Measurements from ENCODE around the gene SS18L1.

The SS18L1 gene

DNA sequence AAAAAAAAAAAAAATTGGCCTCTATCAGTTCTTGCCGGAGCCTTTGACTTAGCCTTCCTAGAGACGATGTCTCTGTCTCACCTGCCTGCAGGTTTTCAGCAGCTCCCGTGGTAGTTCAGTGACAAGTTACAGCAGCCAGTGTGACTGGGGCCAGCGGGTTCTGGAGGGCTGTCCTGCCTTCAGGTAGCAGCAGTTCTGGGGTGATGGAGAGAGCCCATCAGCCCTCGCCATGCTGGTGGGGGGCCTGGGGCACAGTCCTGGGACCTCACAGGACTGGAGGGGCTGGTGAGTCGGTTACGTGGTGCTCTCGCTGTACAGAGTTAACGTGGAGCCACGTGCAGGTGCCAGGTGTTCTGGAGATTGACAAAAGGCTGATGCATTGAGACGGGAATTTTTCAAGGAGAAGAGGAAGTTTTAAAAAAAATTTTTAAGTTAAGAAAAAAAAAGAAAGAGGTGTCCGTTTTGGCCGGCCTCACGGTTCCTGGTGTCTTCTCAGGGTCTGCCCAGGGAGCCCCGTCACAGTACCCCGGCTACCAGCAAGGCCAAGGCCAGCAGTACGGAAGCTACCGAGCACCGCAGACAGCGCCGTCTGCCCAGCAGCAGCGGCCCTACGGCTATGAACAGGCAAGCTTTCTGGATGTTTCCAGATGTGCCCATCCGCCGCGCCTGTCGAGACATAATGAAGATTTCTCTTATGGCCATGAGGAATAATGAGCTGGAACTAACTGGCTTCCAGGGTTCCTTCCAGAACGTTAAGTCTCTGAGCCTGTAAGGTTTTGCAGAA, 30.6 kb downstream of the SS18L1 start:
- no peak for DNase-seq (ENCODE audit: low read depth)

DNA sequence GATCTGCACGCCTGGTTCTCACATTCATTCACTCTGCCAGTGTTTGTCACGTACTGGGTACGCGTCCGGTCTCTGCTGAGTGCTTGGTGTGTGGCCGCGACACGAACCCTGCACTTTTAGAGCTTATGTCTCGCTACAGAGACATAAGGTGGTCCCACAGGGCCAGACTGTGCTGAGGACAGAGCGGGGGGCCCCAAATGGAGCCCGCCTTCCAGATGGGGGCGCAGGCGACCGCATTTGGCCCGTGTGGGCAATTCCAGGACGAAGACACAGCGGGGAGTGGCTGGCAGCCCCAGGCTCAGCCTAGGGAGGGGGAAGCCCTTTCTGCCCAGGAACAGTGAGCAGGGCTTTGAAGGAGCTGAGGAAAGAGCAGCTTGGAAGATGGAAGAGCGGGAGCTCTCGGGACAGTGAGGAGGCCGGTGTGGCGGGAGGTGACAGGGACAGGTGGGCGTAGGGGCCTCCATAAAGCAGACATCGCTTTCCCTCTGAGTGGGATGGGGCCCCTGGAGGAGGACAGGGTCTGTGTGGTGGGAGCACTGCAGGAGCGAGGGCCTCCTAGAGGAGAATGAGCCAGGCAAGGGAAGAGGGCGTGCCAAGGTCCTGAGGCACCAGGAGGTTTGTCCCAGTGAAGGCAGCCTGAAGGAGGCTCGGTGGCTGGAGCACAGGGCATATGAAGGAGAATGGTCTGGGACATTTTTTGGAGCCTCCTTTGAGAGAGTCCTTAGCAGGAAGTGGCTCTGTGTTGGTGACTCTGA, 31.5 kb downstream of the SS18L1 start:
- DNase-seq (ENCODE audit: low read depth), result no peak

DNA sequence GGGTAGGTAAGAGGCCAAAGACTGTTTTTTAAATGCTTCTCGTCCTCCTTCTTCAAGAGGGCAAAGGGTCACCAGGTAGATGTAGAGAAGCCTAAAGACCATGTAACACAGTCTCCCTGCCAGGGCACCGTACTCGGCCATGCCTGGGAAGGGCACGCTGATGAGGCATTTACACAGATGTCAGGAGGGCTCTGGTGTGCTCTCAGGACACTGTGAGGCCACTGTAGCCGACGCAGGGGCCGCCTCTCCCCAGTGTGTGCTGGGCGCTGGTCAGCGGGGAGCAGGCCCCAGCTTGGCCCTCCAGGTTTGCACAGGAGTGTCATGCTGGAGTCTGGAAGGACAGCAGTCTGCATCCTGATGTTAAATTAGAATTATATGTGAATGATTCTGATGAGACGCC, 32.1 kb downstream of the SS18L1 start:
- DNase-seq (ENCODE audit: low read depth), result no peak

DNA sequence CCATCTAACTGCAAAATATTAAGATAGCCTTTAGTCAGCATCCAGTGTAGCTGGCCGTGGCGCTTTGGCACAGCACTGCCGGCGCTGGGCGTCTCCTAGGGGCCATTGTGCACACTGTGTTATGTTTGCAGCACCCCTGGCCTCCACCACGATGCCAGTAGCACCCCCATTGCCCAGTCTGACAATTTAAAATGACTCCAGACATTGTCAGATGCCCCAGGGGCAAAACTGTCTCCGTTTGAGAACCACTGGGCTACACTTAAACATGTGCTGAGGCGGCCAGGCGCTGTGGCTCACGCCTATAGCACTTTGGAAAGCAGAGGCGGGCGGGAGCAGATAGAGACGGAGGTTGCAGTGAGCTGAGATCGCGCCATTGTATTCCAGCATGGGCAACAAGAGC, 33.3 kb downstream of the SS18L1 start:
- no peak for DNase-seq (ENCODE audit: low read depth)

DNA sequence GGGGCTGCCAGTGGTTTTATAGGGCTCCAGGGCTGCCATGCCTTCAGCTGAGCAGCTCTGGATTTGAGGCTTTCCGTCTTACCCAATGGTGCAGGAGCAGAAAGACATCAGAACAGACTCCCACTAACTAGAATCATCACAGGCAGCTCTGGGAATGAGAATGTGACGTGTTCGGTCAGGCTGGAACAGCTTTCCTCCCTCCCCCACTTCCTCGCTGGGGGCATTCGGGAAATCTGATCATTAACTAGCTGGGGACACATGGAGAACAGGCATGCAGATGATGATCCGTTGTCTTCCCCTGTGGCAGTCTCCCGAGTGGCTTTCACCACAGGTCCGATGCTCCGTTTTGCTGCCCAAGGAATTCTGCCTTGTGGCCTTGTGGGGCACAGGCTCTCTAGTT, 33.7 kb downstream of the SS18L1 start:
- DNase-seq (ENCODE audit: low read depth), result no peak

DNA sequence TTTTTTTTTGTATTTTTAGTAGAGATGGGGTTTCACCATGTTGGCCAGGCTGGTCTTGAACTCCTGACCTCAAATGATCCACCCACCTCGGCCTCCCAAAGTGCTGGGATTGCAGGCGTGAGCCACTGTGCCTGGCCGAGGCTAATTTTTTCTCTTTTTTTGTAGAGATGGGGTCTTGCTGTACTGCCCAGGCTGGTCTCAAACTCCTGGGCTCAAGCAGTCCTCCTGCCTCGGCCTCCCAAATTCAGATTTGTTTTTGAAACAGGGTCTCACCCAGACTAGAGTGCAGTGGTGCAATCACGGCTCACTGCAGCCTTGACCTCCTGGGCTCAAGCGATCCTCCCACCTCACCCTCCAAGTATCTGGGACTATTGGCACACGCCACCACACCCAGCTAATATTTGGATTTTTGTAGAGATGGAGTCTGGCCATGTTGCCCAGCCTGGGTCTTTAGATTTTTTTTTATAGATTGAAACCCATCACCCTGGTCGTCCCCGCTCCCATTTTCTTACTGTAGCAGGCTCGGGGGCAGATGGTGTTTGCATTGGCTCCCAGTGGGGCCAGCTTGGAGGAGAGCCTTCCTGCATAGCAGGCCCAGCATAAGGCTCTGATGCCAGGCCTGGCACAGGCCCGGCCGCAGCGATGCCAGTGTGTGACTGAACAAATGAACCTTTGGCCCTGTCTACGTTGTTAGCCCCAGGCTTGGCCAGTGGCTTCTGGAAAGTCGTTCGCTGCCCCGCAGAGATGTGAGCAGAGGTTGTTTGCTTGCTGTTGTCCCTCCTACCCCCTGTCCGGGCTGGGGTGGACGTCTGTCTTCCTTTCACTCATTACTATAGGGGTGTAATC, 35.0 kb downstream of the SS18L1 start:
- no peak for DNase-seq (ENCODE audit: low read depth)

DNA sequence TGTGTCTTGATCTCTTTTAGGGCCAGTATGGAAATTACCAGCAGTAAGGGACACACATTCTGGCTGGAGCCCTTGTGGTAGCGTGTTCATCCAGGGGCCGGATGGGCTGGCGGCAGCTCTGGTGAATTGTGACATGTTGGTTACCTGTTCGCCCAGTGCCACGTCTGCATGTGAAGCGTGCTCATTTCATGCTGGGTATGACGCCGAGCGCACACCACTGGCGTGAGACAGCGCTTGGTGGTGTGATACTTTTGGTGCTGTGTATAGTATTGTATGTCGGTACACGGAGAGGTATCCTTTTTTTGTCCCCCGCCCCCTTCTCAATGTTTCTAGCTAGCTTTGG, 35.6 kb downstream of the SS18L1 start:
- DNase-seq (ENCODE audit: low read depth), result no peak

DNA sequence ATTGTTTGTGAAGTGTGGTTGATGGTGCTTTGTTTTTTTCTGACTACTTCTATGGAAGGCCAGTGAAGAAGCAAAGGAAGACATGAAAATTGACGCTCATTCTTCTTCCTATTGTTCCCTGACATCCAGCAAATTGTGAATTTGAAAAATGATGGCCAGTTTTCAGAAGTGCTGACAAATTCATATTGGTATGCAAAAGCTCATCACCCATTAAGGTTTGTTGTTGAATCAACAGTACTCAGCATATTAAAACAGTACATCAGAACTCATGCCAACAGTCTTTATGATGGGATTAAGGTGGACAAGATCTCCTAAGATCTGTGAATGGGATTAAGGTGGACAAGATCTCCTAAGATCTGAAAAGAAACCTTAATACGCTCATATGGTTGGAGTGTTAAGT, 38.2 kb downstream of the SS18L1 start:
- no peak for DNase-seq (ENCODE audit: low read depth)

DNA sequence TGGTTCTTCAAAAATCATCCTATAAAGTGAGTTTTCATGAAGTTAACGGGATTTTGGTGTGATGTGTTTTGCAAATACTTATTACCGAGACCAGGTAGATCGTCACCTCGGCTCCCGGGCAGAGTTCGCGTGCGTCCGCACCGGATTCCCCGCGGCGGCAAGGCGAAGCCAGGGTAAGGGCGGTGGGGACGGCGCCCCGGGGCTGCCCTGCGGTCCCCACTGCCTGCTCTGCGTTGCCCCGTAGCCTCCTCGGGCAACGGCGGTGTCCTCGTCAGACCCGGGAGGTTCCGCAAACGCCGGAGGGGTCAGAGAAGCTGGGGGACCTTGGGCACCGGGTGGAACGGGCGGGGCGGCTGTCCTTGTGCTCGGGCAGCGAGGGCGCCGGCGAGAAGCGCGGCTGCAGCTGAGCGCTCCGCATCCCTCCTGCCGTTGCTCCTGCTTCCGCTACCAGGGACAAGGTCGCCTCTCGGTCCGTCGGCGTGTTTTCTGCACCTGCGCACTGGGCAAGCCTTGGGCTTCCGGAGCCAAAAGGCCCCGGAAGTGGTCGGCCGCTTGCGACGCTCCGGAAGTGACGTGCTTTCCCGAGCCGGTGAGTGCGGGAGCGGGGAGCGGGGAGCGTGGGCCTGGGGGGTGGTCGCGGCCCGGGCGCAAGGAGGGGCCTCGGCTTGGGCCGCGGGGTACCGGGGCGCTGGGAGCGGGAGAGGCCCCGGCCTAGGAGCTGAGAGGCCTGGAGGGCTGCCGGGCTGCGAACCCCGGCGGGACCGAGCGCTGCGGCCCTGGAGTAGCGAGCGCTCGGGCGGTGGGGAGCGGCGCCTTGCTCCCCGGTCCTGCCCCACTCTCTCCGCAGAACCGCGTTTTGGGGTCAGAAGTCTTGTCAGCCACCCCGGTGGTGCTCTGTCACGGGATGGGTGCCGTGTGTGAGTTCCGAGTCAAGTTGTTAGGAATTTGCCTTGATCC, 39.2 kb downstream of the SS18L1 start, which contains the start of gene MTG2:
MTG2 (plus strand) TSS at position 560 of the 957 bp plus-strand sequence. CDS start 10,393 bp downstream, outside the sequence.
- DNase-seq (ENCODE audit: low read depth), result peak; percentile 90

DNA sequence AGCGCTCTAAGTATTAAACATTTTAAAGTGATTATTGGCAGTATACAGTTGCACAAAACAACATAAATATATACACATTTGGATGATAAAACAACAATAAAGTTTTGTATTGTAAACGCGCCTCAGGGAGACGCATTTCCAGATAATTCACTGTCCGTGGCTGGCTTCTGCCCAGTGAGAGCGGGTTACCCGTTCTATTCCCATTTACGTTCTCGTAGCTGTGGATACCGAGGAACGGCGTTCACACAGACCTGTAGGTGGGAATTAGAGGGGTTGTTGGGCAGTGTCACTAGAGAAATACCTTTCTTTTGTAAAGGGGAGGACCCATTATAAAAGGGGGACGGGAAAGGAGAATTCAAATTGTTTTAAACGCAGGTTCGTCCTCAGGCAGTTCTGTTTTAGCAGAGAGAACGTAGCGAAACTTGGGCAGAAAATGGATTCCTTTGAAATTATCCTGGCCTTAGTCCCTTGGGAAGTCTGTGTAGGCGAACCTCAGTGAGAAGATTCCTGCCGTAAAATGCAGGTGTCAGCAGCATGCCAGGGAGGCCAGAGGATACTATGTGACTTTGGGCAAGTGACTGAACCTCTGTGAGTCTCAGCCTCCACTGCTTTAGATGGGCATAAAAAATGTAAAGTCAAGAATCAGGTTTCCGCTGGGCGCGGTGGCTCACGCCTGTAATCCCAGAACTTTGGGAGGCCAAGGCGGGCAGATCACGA, 40.0 kb downstream of the SS18L1 start:
- no peak for DNase-seq (ENCODE audit: low read depth)

DNA sequence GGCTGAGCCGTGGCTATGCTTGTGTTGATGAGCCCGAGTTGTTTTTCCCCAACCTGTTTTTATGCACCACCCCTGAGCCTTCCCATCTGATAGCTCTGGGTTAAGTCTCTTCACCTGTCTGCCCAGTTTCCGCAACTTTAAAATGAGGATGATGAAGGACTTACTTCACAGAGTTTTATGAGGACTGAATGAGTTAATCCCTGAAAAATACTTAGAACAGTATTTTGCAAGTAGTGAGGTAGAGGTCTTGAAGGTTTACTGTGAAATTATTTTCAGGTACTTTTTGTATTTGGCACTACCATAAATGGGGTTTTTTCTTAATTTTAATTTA, 42.5 kb downstream of the SS18L1 start:
- DNase-seq (ENCODE audit: low read depth), result no peak

DNA sequence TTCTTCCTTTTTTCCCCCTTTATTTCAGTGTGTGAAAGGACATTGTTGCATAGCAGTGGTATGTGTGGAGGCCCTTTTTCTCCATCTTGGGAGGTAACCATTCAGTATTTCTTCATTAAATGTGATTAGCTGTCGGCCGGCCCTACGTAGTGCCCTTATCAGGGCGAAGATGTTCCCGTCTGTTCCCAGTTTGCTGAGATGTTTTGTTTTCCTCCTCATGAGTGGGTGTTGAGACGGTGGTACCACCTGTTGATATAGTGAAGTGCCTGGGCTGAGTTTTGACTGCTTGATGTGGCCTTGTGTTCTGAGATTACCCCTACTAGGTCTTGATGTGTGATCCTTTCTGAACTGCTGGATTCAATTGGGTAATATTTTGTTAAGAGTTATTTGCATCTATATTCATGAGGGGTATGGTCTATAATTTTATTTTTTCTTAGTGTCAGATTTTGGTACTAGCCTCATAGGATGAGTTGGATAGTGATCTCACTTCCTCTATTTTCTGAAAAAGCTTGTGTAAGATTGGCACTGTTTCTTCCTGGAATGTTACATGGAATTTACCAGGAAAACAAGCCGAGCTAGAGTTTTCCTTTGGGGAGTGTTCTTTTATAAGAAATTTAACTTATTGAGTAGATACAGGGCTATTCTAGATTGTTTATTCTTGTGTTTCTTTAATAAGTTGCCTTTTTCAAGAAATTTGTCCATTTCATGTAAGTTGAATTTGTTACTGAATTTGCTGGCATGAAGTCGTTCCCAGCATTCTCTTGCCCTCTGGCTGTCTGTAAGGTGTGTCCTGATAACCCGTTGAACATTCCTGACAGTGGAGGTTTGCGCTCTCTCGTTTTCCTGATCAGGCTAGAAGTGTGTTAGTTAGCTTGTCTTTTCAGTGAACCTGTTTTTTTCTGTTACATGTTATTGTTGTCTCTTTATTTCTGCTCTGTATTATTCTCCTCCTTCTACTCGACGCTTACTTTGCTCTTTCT, 43.6 kb downstream of the SS18L1 start:
- DNase-seq (ENCODE audit: low read depth), result no peak

DNA sequence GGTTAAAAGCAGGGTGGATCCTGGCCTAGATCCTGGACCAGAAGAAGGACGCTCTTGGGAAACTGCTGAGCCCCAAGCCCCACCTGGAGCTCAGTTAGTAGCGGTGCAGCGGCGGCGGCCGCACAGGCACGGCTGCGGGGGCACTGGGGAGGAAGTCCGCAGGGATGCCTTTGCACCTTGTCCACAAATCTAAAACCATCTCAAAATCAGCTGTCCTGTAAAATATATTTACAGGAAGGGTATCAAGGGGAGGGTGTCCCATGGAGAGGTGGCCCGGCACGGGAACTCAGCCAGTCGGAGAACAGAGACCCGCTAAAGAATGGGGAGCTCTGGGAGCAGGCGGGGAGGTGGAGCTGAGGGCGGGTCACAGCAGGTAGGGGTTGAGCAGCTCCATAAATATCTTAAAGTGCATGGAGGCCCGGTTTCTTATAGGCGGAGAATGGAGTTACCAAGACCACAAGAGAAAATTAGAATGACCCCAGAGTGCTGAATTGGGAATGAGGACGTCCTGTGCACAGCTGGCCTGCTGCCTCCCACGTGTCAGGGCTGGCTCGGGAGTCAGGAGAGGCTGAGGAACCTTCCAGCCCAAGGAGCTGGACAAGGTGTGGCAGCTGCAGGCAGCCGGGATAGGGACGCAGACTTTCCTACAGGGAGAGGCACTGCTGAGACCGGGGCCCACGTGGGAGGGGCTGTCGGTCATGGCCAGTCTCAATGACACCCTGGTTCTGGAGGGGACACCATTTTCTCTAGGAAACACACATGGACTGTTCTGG, 47.3 kb downstream of the SS18L1 start:
- no peak for DNase-seq (ENCODE audit: low read depth)

DNA sequence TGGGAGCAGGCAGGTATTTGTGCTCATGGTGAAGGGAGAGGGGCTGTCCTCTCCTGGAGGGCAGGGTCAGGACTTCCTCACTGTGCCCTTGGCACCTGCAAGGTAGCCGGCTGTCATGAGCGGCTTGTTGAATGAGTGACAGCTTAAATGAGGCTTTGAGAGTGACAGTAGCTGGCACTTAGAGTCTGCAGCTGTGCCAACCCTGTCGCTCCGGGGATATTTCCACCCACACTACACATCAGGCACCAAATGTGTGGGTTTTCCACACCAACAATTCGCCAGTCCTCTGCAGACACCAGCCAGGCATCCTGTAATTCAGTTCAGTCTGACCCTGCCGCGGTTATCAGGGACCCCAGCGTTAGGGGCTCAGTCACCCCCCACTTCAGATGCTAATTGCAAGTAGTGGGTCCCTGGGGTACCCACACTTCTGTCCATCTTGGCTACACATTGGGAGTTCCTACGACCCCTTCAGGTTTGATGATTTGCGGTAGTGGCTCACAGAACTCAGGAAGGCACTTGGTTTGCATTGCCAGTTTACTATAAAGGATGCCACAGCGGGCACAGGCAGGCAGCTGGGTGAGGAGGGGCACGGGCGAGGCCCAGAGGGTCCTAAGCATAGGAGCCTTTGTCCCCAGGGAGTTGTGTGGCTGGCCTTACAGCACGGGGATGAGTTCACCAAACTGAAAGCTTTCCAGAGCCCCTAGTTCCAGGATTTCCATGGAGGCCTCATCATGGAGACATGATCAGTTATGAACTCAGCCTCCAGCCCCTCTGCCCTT, 48.4 kb downstream of the SS18L1 start:
- DNase-seq (ENCODE audit: low read depth), result no peak

DNA sequence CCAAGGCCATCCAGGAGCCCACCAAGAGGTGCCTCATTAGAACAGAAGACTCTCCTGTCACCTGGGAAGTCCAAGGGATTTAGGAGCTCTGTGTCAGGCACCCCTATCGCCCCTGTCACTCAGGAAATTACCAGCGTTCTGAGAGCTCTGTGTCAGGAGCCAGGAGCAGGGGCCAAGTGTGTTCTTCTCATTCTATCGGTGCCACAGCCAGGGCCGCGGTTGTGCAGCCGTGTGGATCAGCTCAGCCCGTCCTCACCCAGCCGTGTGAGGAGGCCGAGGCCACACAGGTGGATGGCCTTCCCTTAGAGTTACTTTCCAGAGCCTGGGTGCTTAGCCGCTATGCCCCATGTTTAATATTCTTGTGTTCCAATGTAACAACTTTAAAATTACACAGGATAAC, 49.1 kb downstream of the SS18L1 start:
- DNase-seq (ENCODE audit: low read depth), result no peak

DNA sequence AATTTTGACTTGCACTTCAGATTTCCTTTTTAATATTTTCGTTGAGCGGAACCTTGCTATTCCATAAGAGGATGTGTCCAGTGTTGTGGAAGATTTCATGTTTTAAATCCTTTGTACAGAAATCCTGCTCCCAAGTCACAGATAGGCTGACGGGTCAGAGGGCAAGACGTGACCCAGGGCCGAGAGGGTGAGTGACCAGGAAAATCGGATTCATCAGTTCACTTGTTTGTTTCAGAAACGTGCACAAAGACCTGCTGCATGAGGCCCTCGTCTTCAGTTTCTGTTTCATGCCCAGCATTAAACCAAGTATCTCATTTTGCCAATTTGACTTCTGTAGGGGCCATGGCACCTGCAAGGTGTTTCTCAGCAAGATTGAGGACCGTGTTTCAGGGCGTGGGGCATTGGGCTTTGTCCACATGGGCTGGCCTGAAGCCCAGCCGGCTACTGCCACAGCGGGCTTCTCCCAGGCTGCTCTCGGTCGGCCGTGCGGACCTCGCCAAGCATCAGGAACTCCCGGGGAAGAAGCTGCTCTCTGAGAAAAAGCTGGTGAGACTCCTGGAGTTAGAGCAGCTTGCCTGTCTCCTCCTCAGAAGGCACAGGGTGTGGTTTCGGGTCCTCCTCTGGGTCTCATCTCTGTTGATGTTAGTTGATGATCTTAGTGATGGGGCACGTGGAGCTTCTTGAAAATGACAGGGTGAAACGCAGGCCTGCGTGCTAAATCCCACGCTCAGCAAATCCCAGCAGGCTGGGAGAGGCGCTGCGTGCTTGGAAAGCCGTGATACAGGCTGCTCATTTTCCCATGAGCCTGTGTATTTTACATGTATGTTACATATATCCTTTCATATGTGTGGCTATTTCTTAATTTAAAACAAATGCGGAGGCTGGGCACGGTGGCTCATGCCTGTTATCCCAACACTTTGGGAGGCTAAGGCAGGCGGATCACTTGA, 49.8 kb downstream of the SS18L1 start:
- no peak for DNase-seq (ENCODE audit: low read depth)

DNA sequence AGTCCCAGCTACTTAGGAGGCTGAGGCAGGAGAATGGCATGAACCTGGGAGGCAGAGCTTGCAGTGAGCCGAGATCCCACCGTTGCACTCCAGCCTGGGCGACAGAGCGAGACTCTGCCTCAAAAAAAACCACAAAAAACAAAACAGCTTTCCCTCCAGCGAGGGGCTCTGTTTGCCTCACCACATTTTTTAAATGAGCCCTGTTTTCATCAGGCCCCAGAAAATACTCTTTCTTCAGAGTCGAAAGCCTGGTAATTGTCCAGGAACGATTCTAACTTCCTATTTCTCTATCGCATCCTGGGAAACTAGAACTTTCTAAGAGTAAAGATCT, 51.5 kb downstream of the SS18L1 start:
- DNase-seq (ENCODE audit: low read depth), result no peak
